H1 (cell line): ENCODE measurements around the gene SH2D1A. TPM values are rescaled to one million over a fixed set of nuclear protein-coding genes. Genes with fewer than 3 reads are reported as not detected.

Experiments
- CTCF ChIA-PET: fragments of 300-600 bp; sonication (Branson Sonifier 250); formaldehyde crosslinking; loops from one replicate; lab custom pipeline; 2021; ENCODE audit not compliant: partially characterized antibody; lab: Charles Lee
- POLR2A ChIA-PET: fragments of 300-600 bp; sonication (Branson Sonifier 250); formaldehyde crosslinking; loops from one replicate; lab custom pipeline; 2021; ENCODE audit warnings: inconsistent platforms; ENCODE audit not compliant: partially characterized antibody; lab: Charles Lee
- DNase-seq, 2 experiments: peaks; one replicate each; pipeline versions ENCODE4 v3.0.0 to v3.0.0-alpha.2; 2010 to 2022; ENCODE audit warnings: low spot score in 2 of 2, low read depth in 1 of 2, mixed read lengths in 1 of 2
- FAIRE-seq: peaks from 2 replicates; lab custom pipeline; 2011; peaks lifted over from hg19 to GRCh38; lab: Jason Lieb, UNC
- H2AFZ ChIP-seq: 2 replicates; pipeline ENCODE4 v1.8.1; 2012; ENCODE audit warnings: low read length, inconsistent platforms
- H2AK5ac ChIP-seq: 2 replicates; pipeline ENCODE4 v1.6.1; 2013; ENCODE audit warnings: low read depth, low read length
- H2BK120ac ChIP-seq: replicated peaks from 2 replicates; pipeline ENCODE3; 2013; ENCODE audit warnings: low read depth, low read length, inconsistent platforms
- H2BK12ac ChIP-seq: 2 replicates; pipeline ENCODE4 v1.6.1; 2013; ENCODE audit warnings: low read depth, low read length
- H2BK15ac ChIP-seq: 2 replicates; pipeline ENCODE4 v1.6.1; 2013; ENCODE audit warnings: low read length
- H2BK20ac ChIP-seq: 2 replicates; pipeline ENCODE4 v1.6.1; 2013; ENCODE audit warnings: low read length
- H2BK5ac ChIP-seq: 2 replicates; pipeline ENCODE4 v1.6.1; 2013; ENCODE audit warnings: low read depth, low read length
- H3K14ac ChIP-seq: 2 replicates; pipeline ENCODE4 v1.6.1; 2013; ENCODE audit warnings: inconsistent platforms; ENCODE audit not compliant: insufficient read length
- H3K18ac ChIP-seq: 2 replicates; pipeline ENCODE4 v1.6.1; 2013; ENCODE audit warnings: low read length; ENCODE audit errors: extremely low read depth
- H3K23ac ChIP-seq: 2 replicates; pipeline ENCODE4 v1.6.1; 2013; ENCODE audit warnings: inconsistent platforms; ENCODE audit not compliant: insufficient read length
- H3K23me2 ChIP-seq: 2 replicates; pipeline ENCODE4 v1.6.1; 2013; ENCODE audit warnings: low read depth, low read length
- H3K27ac ChIP-seq: 2 replicates; pipeline ENCODE4 v1.6.1; 2011; ENCODE audit warnings: low read depth, low read length, inconsistent platforms
- H3K27me3 ChIP-seq, 4 experiments: replicated peaks in 1 of 4; 1 replicate in 1 of 4; 2 replicates in 3 of 4; pipeline versions ENCODE4 v1.6.1 to v1.8.1; 2011 to 2013; ENCODE audit warnings: low read length in 3 of 4, mild to moderate bottlenecking in 3 of 4, inconsistent platforms in 2 of 4, mixed read lengths in 2 of 4, moderate library complexity in 1 of 4; ENCODE audit not compliant: control insufficient read depth in 3 of 4, insufficient read depth in 3 of 4; ENCODE audit errors: extremely low read depth in 1 of 4
- H3K36me3 ChIP-seq, 4 experiments: 2 replicates each; pipeline versions ENCODE4 v1.6.1 to v1.8.1; 2011 to 2013; ENCODE audit warnings: mild to moderate bottlenecking in 4 of 4, low read length in 3 of 4, moderate library complexity in 2 of 4, control low read depth in 1 of 4, inconsistent platforms in 1 of 4; ENCODE audit not compliant: insufficient read depth in 4 of 4, control insufficient read depth in 2 of 4
- H3K4ac ChIP-seq: replicated peaks from 2 replicates; pipeline ENCODE3; 2013; ENCODE audit warnings: low read length, low read depth, mixed read lengths, inconsistent platforms; ENCODE audit not compliant: insufficient read length
- H3K4me1 ChIP-seq, 4 experiments: replicated peaks in 1 of 4; 1 replicate in 1 of 4; 2 replicates in 3 of 4; pipeline versions ENCODE4 v1.6.1 to v1.8.1; 2011 to 2013; ENCODE audit warnings: low read length in 3 of 4, inconsistent platforms in 2 of 4, mixed read lengths in 1 of 4; ENCODE audit not compliant: insufficient read depth in 4 of 4, control insufficient read depth in 3 of 4
- H3K4me2 ChIP-seq, 2 experiments: 2 replicates each; pipeline versions ENCODE4 v1.6.1 to v1.8.1; 2011 to 2013; ENCODE audit warnings: low read depth in 2 of 2, low read length in 2 of 2, control low read depth in 1 of 2, inconsistent platforms in 1 of 2, mild to moderate bottlenecking in 1 of 2; ENCODE audit not compliant: insufficient read depth in 1 of 2
- H3K4me3 ChIP-seq, 4 experiments: fragments of 200-600, 300-600 bp in 1 of 4; sonication (generic), shearing (Covaris generic), sonication (Bioruptor Twin) in 1 of 4; 2 replicates each; pipeline versions ENCODE4 v1.5.1 to v1.8.1; 2011 to 2016; ENCODE audit warnings: low read length in 4 of 4, low read depth in 3 of 4, control low read depth in 2 of 4, inconsistent platforms in 2 of 4, mild to moderate bottlenecking in 2 of 4, mixed read lengths in 1 of 4, moderate library complexity in 1 of 4; ENCODE audit not compliant: insufficient read depth in 2 of 4; ENCODE audit errors: extremely low read depth in 1 of 4
- H3K56ac ChIP-seq: replicated peaks from 2 replicates; pipeline ENCODE3; 2013; ENCODE audit warnings: low read depth, mild to moderate bottlenecking, mixed read lengths, low read length, inconsistent platforms; ENCODE audit not compliant: insufficient read length
- H3K79me1 ChIP-seq: 2 replicates; pipeline ENCODE4 v1.6.1; 2013; ENCODE audit warnings: low read depth, low read length, control low read depth
- H3K79me2 ChIP-seq, 2 experiments: 2 replicates each; pipeline versions ENCODE4 v1.6.1 to v1.8.1; 2012 to 2013; ENCODE audit warnings: low read length in 2 of 2, mild to moderate bottlenecking in 2 of 2, inconsistent platforms in 1 of 2; ENCODE audit not compliant: insufficient read depth in 2 of 2, control insufficient read depth in 1 of 2
- H3K9ac ChIP-seq, 4 experiments: replicated peaks in 1 of 4; 1 replicate in 1 of 4; 2 replicates in 3 of 4; pipeline versions ENCODE4 v1.6.1 to v1.8.1; 2011 to 2013; ENCODE audit warnings: low read depth in 3 of 4, low read length in 3 of 4, control low read depth in 2 of 4, mild to moderate bottlenecking in 2 of 4, moderate library complexity in 2 of 4, inconsistent platforms in 1 of 4; ENCODE audit errors: extremely low read depth in 1 of 4
- H3K9me3 ChIP-seq, 2 experiments: 2 replicates each; pipeline versions ENCODE4 v1.6.1 to v1.8.1; 2012 to 2013; ENCODE audit warnings: mild to moderate bottlenecking in 2 of 2, moderate library complexity in 2 of 2, control low read depth in 1 of 2, inconsistent platforms in 1 of 2, low read depth in 1 of 2, low read length in 1 of 2, mixed read lengths in 1 of 2; ENCODE audit not compliant: insufficient read depth in 2 of 2
- H4K20me1 ChIP-seq, 2 experiments: replicated peaks in 1 of 2; 2 replicates each; pipeline versions ENCODE3 to v1.8.1; 2011 to 2013; ENCODE audit warnings: inconsistent platforms in 2 of 2, low read length in 2 of 2, mild to moderate bottlenecking in 1 of 2; ENCODE audit not compliant: insufficient read depth in 2 of 2, control insufficient read depth in 1 of 2
- H4K5ac ChIP-seq: 2 replicates; pipeline ENCODE4 v1.6.1; 2013; ENCODE audit warnings: low read length, low read depth, mixed read lengths, inconsistent platforms; ENCODE audit not compliant: insufficient read length
- H4K8ac ChIP-seq: 2 replicates; pipeline ENCODE4 v1.8.0; 2013; ENCODE audit warnings: mild to moderate bottlenecking, moderate library complexity, low read length, inconsistent platforms; ENCODE audit not compliant: insufficient read depth; ENCODE audit errors: extremely low read depth
- H4K91ac ChIP-seq: replicated peaks from 2 replicates; pipeline ENCODE3; 2013; ENCODE audit warnings: low read length, mixed read lengths, inconsistent platforms; ENCODE audit not compliant: insufficient read length
- EP300 ChIP-seq, 2 experiments: IDR thresholded peaks; 1 replicate in 1 of 2; 2 replicates in 1 of 2; pipeline ENCODE4 v1.6.1; 2011 to 2012; ENCODE audit warnings: low read depth in 2 of 2, low read length in 2 of 2, mild to moderate bottlenecking in 2 of 2, borderline replicate concordance in 1 of 2, inconsistent platforms in 1 of 2, moderate library complexity in 1 of 2
- PHF8 ChIP-seq: fragments of 200-600 bp; sonication (generic); conservative IDR thresholded peaks from 2 replicates; pipeline ENCODE4 v1.7.1; 2012; ENCODE audit warnings: low read depth, mild to moderate bottlenecking, inconsistent platforms, low read length, moderate library complexity
- POU5F1 ChIP-seq: IDR thresholded peaks from 2 replicates; pipeline ENCODE4 v1.6.1; 2011; ENCODE audit warnings: low read depth, mild to moderate bottlenecking, low read length, moderate library complexity
- TBP ChIP-seq: IDR thresholded peaks from 2 replicates; pipeline ENCODE4 v1.6.1; 2011; ENCODE audit warnings: low read depth, low read length, improper control_type of control experiment
- WGBS, 2 experiments: shearing (Covaris generic) in 1 of 2; methylation state at CpG; one replicate each; pipeline versions ENCODE4 v1.1.6 to v1.1.7; 2013 to 2015; ENCODE audit warnings: low lambda C conversion rate in 2 of 2, mixed read lengths in 2 of 2, inconsistent platforms in 1 of 2, low coverage in 1 of 2, missing lambda C conversion rate in 1 of 2; ENCODE audit not compliant: insufficient replicate concordance in 2 of 2, insufficient coverage in 1 of 2, insufficient read length in 1 of 2; ENCODE audit errors: extremely low coverage in 1 of 2, missing lambda C conversion rate in 1 of 2; 5-methylcytosine and 5-hydroxymethylcytosine counted together
- polyA plus RNA-seq, 7 experiments: library from polyadenylated mRNA; depleted of rRNA in 3 of 7; stranded (reverse) in 5 of 7; unstranded in 2 of 7; fragments of >200 nt in 5 of 7; fragments of 200-250 nt in 2 of 7; gene quantifications; 1 replicate in 5 of 7; 2 replicates in 1 of 7; 4 replicates in 1 of 7; pipeline versions ENCODE4 v1.2.1 to v1.2.3, GENCODE V29; 2011 to 2013; ENCODE audit warnings: missing spikeins in 2 of 7, mixed read lengths in 2 of 7
- total RNA-seq: library from RNA; stranded (reverse); fragmentation: NEBNext Ultra II Directional; extraction: Animal tissue kit (Norgen Biotek cat#: 25700); gene quantifications from 2 replicates; pipeline ENCODE4 v1.2.1, GENCODE V29; 2021

SH2D1A gene
- total and polyA plus RNA-seq, 2 of the 8 experiments (the other 6 are each of a cell fraction or from before 2014, with no cell fraction given), result not detected

- Histone ChIP-seq H3K79me1 (no peaks in the 10 kb centered on the region), H3K4me1 (no peaks in the 10 kb centered on the region), H3K4me2 (no peak overlapping the region), H3K18ac (no peak overlapping the region), H3K4me3 (no peak overlapping the region), H2AK5ac (no peak overlapping the region), H3K4ac (no peak overlapping the region), H3K79me2 (no peaks in the 10 kb centered on the region), H4K91ac (no peak overlapping the region), H3K36me3 (no peaks in the 10 kb centered on the region), H3K27me3 (no peaks in the 10 kb centered on the region), H2AFZ (no peak overlapping the region), H3K23ac (no peak overlapping the region), H2BK120ac (no peak overlapping the region), H2BK5ac (no peak overlapping the region), H2BK20ac (no peak overlapping the region), H3K23me2 (no peaks in the 10 kb centered on the region), H4K20me1 (peaks cover 0 to 1% of the 10 kb centered on the region in 2 experiments), H2BK12ac (no peak overlapping the region), H4K5ac (no peak overlapping the region), H4K8ac (no peak overlapping the region), H2BK15ac (no peak overlapping the region), H3K27ac (no peak overlapping the region), H3K9ac (no peak overlapping the region), H3K9me3 (no peaks in the 10 kb centered on the region), H3K14ac (no peak overlapping the region), H3K56ac (no peak overlapping the region)
- DNase-seq, result no peak
- no peak for TF ChIP-seq PHF8
- no peak for TF ChIP-seq TBP
- no peak for TF ChIP-seq EP300 (IDR thresholded peaks at IDR 0.05; ENCODE audit: borderline replicate concordance in 1 of 2, low read depth in 2 of 2, low read length in 2 of 2)
- no peak for TF ChIP-seq POU5F1
- ChIA-PET POLR2A (no interaction called here), CTCF (interaction anchor here (0.9 kb wide), 1 partner anchor 249 kb away, joined by 3 read pairs; no protein-coding TSS in a partner anchor)
- no peak for FAIRE-seq
- WGBS, 2 experiments, result 91% methylated on average over 5 of the region's 5 CpGs; no CpG with 5 or more reads in 1 of the 2 experiments
Observed at GRCh38 chrX:124414281-124414680, 67.9 kb downstream of the SH2D1A start.
